Measurements from ENCODE around the gene UBL4B.
A peak's percentile ranks its signal among the peaks of the same experiment; 100 is the strongest.

The UBL4B gene

GRCh38 chr1:110123224-110123623 lies 11.0 kb downstream of the UBL4B start:
- no peak overlapping the region for H3K27ac ChIP-seq (ENCODE audit: low read length)
- no peak overlapping the region for H3K4me3 ChIP-seq (ENCODE audit: low read length)
- H3K9ac ChIP-seq (ENCODE audit: low read depth, low read length), result no peak overlapping the region
- H3K9me3 ChIP-seq (ENCODE audit: insufficient read depth, low read depth, low read length), result peaks cover 4% of the 10 kb centered on the region; the same call in 1 of the 2 replicates
- H3K36me3 ChIP-seq (ENCODE audit: insufficient read depth, low read depth, low read length), result no peaks in the 10 kb centered on the region
- peaks cover 2% of the 10 kb centered on the region for H3K27me3 ChIP-seq (ENCODE audit: insufficient read depth, low read length)
- H3K4me1 ChIP-seq (ENCODE audit: insufficient read depth, low read length), result no peaks in the 10 kb centered on the region

GRCh38 chr1:110125810-110126209 lies 13.6 kb downstream of the UBL4B start:
- no peak overlapping the region for H3K9ac ChIP-seq (ENCODE audit: low read depth, low read length)
- H3K9me3 ChIP-seq (ENCODE audit: insufficient read depth, low read depth, low read length), result peaks cover 4% of the 10 kb centered on the region; the same call in 1 of the 2 replicates
- H3K36me3 ChIP-seq (ENCODE audit: insufficient read depth, low read depth, low read length), result no peaks in the 10 kb centered on the region
- peaks cover 28% of the 10 kb centered on the region for H3K27me3 ChIP-seq (ENCODE audit: insufficient read depth, low read length)
- no peak overlapping the region for H3K27ac ChIP-seq (ENCODE audit: low read length)
- no peak overlapping the region for H3K4me3 ChIP-seq (ENCODE audit: low read length)
- no peaks in the 10 kb centered on the region; the same call in 1 of the 2 replicates for H3K4me1 ChIP-seq (ENCODE audit: insufficient read depth, low read length)

GRCh38 chr1:110130113-110130591 lies 17.9 kb downstream of the UBL4B start:
- Histone ChIP-seq H3K27ac (ENCODE audit: low read length) (no peak overlapping the region), H3K9ac (ENCODE audit: low read depth, low read length) (no peak overlapping the region), H3K4me1 (ENCODE audit: insufficient read depth, low read length) (no peaks in the 10 kb centered on the region; the same call in 1 of the 2 replicates), H3K4me3 (ENCODE audit: low read length) (peak overlapping the region; percentile 37; the same call in 1 of the 2 replicates), H3K9me3 (ENCODE audit: insufficient read depth, low read depth, low read length) (no peaks in the 10 kb centered on the region), H3K36me3 (ENCODE audit: insufficient read depth, low read depth, low read length) (no peaks in the 10 kb centered on the region), H3K27me3 (ENCODE audit: insufficient read depth, low read length) (peaks cover 38% of the 10 kb centered on the region)

GRCh38 chr1:110130989-110131388 lies 18.7 kb downstream of the UBL4B start:
- no peaks in the 10 kb centered on the region for H3K9me3 ChIP-seq (ENCODE audit: insufficient read depth, low read depth, low read length)
- no peaks in the 10 kb centered on the region for H3K36me3 ChIP-seq (ENCODE audit: insufficient read depth, low read depth, low read length)
- peak overlapping the region; percentile 37; the same call in 1 of the 2 replicates for H3K4me3 ChIP-seq (ENCODE audit: low read length)
- no peak overlapping the region for H3K27ac ChIP-seq (ENCODE audit: low read length)
- H3K9ac ChIP-seq (ENCODE audit: low read depth, low read length), result no peak overlapping the region
- peaks cover 38% of the 10 kb centered on the region for H3K27me3 ChIP-seq (ENCODE audit: insufficient read depth, low read length)
- H3K4me1 ChIP-seq (ENCODE audit: insufficient read depth, low read length), result no peaks in the 10 kb centered on the region; the same call in 1 of the 2 replicates

GRCh38 chr1:110132682-110133081 lies 20.4 kb downstream of the UBL4B start:
- Histone ChIP-seq H3K27ac (ENCODE audit: low read length) (no peak overlapping the region), H3K4me3 (ENCODE audit: low read length) (no peak overlapping the region), H3K27me3 (ENCODE audit: insufficient read depth, low read length) (peaks cover 38% of the 10 kb centered on the region), H3K36me3 (ENCODE audit: insufficient read depth, low read depth, low read length) (no peaks in the 10 kb centered on the region), H3K4me1 (ENCODE audit: insufficient read depth, low read length) (peaks cover 4% of the 10 kb centered on the region; the same call in 1 of the 2 replicates), H3K9ac (ENCODE audit: low read depth, low read length) (no peak overlapping the region), H3K9me3 (ENCODE audit: insufficient read depth, low read depth, low read length) (no peaks in the 10 kb centered on the region)

GRCh38 chr1:110133436-110133835 lies 21.2 kb downstream of the UBL4B start:
- no peaks in the 10 kb centered on the region for H3K9me3 ChIP-seq (ENCODE audit: insufficient read depth, low read depth, low read length)
- no peak overlapping the region for H3K27ac ChIP-seq (ENCODE audit: low read length)
- H3K9ac ChIP-seq (ENCODE audit: low read depth, low read length), result no peak overlapping the region
- no peaks in the 10 kb centered on the region for H3K36me3 ChIP-seq (ENCODE audit: insufficient read depth, low read depth, low read length)
- peaks cover 34% of the 10 kb centered on the region for H3K27me3 ChIP-seq (ENCODE audit: insufficient read depth, low read length)
- H3K4me1 ChIP-seq (ENCODE audit: insufficient read depth, low read length), result peaks cover 4% of the 10 kb centered on the region; the same call in 1 of the 2 replicates
- no peak overlapping the region for H3K4me3 ChIP-seq (ENCODE audit: low read length)

- H3K9ac ChIP-seq (ENCODE audit: low read depth, low read length), result no peak overlapping the region
- peaks cover 4% of the 10 kb centered on the region; the same call in 1 of the 2 replicates for H3K4me1 ChIP-seq (ENCODE audit: insufficient read depth, low read length)
- H3K9me3 ChIP-seq (ENCODE audit: insufficient read depth, low read depth, low read length), result no peaks in the 10 kb centered on the region
- H3K4me3 ChIP-seq (ENCODE audit: low read length), result no peak overlapping the region
- H3K27me3 ChIP-seq (ENCODE audit: insufficient read depth, low read length), result peaks cover 27% of the 10 kb centered on the region
- H3K27ac ChIP-seq (ENCODE audit: low read length), result no peak overlapping the region
- H3K36me3 ChIP-seq (ENCODE audit: insufficient read depth, low read depth, low read length), result no peaks in the 10 kb centered on the region
Observed at GRCh38 chr1:110134050-110134595, 21.9 kb downstream of the UBL4B start.

GRCh38 chr1:110135246-110135645 lies 23.0 kb downstream of the UBL4B start:
- Histone ChIP-seq H3K27me3 (ENCODE audit: insufficient read depth, low read length) (peaks cover 16% of the 10 kb centered on the region), H3K9me3 (ENCODE audit: insufficient read depth, low read depth, low read length) (no peaks in the 10 kb centered on the region)

GRCh38 chr1:110135666-110136065 lies 23.4 kb downstream of the UBL4B start:
- Histone ChIP-seq H3K4me3 (ENCODE audit: low read length) (no peak overlapping the region), H3K36me3 (ENCODE audit: insufficient read depth, low read depth, low read length) (no peaks in the 10 kb centered on the region), H3K27ac (ENCODE audit: low read length) (no peak overlapping the region), H3K9ac (ENCODE audit: low read depth, low read length) (no peak overlapping the region), H3K9me3 (ENCODE audit: insufficient read depth, low read depth, low read length) (no peaks in the 10 kb centered on the region), H3K27me3 (ENCODE audit: insufficient read depth, low read length) (peaks cover 11% of the 10 kb centered on the region), H3K4me1 (ENCODE audit: insufficient read depth, low read length) (peaks cover 4% of the 10 kb centered on the region; the same call in 1 of the 2 replicates)

More at GRCh38 chr1:110135246-110135645, 23.0 kb downstream of the UBL4B start:
- Histone ChIP-seq H3K36me3 (ENCODE audit: insufficient read depth, low read depth, low read length) (no peaks in the 10 kb centered on the region), H3K27ac (ENCODE audit: low read length) (no peak overlapping the region), H3K4me3 (ENCODE audit: low read length) (no peak overlapping the region), H3K9ac (ENCODE audit: low read depth, low read length) (no peak overlapping the region), H3K4me1 (ENCODE audit: insufficient read depth, low read length) (peaks cover 4% of the 10 kb centered on the region; the same call in 1 of the 2 replicates)

GRCh38 chr1:110136911-110137310 lies 24.7 kb downstream of the UBL4B start:
- Histone ChIP-seq H3K9me3 (ENCODE audit: insufficient read depth, low read depth, low read length) (no peaks in the 10 kb centered on the region), H3K27me3 (ENCODE audit: insufficient read depth, low read length) (peaks cover 4% of the 10 kb centered on the region; the same call in 1 of the 2 replicates), H3K36me3 (ENCODE audit: insufficient read depth, low read depth, low read length) (no peaks in the 10 kb centered on the region), H3K4me3 (ENCODE audit: low read length) (peak overlapping the region; percentile 51; the same call in 1 of the 2 replicates), H3K9ac (ENCODE audit: low read depth, low read length) (peak overlapping the region; percentile 28; the same call in 1 of the 2 replicates), H3K27ac (ENCODE audit: low read length) (no peak overlapping the region), H3K4me1 (ENCODE audit: insufficient read depth, low read length) (peaks cover 4% of the 10 kb centered on the region; the same call in 1 of the 2 replicates)

GRCh38 chr1:110138956-110139355 lies 26.7 kb downstream of the UBL4B start:
- Histone ChIP-seq H3K36me3 (ENCODE audit: insufficient read depth, low read depth, low read length) (no peaks in the 10 kb centered on the region), H3K27me3 (ENCODE audit: insufficient read depth, low read length) (peaks cover 22% of the 10 kb centered on the region), H3K27ac (ENCODE audit: low read length) (no peak overlapping the region), H3K9me3 (ENCODE audit: insufficient read depth, low read depth, low read length) (no peaks in the 10 kb centered on the region), H3K4me1 (ENCODE audit: insufficient read depth, low read length) (peaks cover 4% of the 10 kb centered on the region; the same call in 1 of the 2 replicates), H3K4me3 (ENCODE audit: low read length) (no peak overlapping the region), H3K9ac (ENCODE audit: low read depth, low read length) (no peak overlapping the region)

- no peak overlapping the region for H3K4me3 ChIP-seq (ENCODE audit: low read length)
- H3K9ac ChIP-seq (ENCODE audit: low read depth, low read length), result no peak overlapping the region
- no peaks in the 10 kb centered on the region for H3K4me1 ChIP-seq (ENCODE audit: insufficient read depth, low read length)
- no peaks in the 10 kb centered on the region for H3K9me3 ChIP-seq (ENCODE audit: insufficient read depth, low read depth, low read length)
- H3K36me3 ChIP-seq (ENCODE audit: insufficient read depth, low read depth, low read length), result no peaks in the 10 kb centered on the region
- H3K27me3 ChIP-seq (ENCODE audit: insufficient read depth, low read length), result peaks cover 73% of the 10 kb centered on the region
- no peak overlapping the region for H3K27ac ChIP-seq (ENCODE audit: low read length)
Observed at GRCh38 chr1:110144366-110144765, 32.1 kb downstream of the UBL4B start.
